ENCODE measurements around the gene SFSWAP. TPM values are rescaled to one million over a fixed set of nuclear protein-coding genes. Genes with fewer than 3 reads are reported as not detected.
"Not testable (repeated sequence)": the region's sequence is repeated elsewhere in the genome, so short reads cannot be mapped to it uniquely, and the experiment has no call there.

Gene SFSWAP
- total RNA-seq, 2 donors from 2014 or later, result 80.0 to 87.8 TPM

GRCh38 chr12:131700271-131700670 lies 10.6 kb upstream of the SFSWAP start:
- Mint-ChIP-seq H3K4me1 (peaks cover 4% of the 10 kb centered on the region), H3K4me3 (no peak overlapping the region), H3K27me3 (peaks cover 29% of the 10 kb centered on the region), H3K27ac (no peak overlapping the region), H3K36me3 (ENCODE audit: low read depth) (no peaks in the 10 kb centered on the region)
- peaks cover 4% of the 10 kb centered on the region for H3K9me3 ChIP-seq (ENCODE audit: control insufficient read depth, low read length, poor library complexity, severe bottlenecking)
- ATAC-seq (no peak), DNase-seq (no peak)

GRCh38 chr12:131701705-131702572 lies 9.0 kb upstream of the SFSWAP start:
- Mint-ChIP-seq H3K4me1 (peaks cover 4% of the 10 kb centered on the region), H3K4me3 (no peak overlapping the region), H3K36me3 (ENCODE audit: low read depth) (no peaks in the 10 kb centered on the region), H3K27me3 (peaks cover 21% of the 10 kb centered on the region), H3K27ac (no peak overlapping the region)
- ATAC-seq (no peak), DNase-seq (no peak)
- peaks cover 4% of the 10 kb centered on the region for H3K9me3 ChIP-seq (ENCODE audit: control insufficient read depth, low read length, poor library complexity, severe bottlenecking)

- ATAC-seq (no peak), DNase-seq (no peak)
- no peak overlapping the region for H3K4me3 Mint-ChIP-seq
- peaks cover 4% of the 10 kb centered on the region for H3K9me3 ChIP-seq (ENCODE audit: control insufficient read depth, low read length, poor library complexity, severe bottlenecking)
- H3K27ac Mint-ChIP-seq, result no peak overlapping the region
- peaks cover 4% of the 10 kb centered on the region for H3K4me1 Mint-ChIP-seq
- H3K36me3 Mint-ChIP-seq (ENCODE audit: low read depth), result no peaks in the 10 kb centered on the region
- peaks cover 21% of the 10 kb centered on the region for H3K27me3 Mint-ChIP-seq
These were observed 8.4 kb upstream of the SFSWAP start for GRCh38 chr12:131702573-131702877.

- ATAC-seq (no peak), DNase-seq (no peak)
- peaks cover 4% of the 10 kb centered on the region for H3K9me3 ChIP-seq (ENCODE audit: control insufficient read depth, low read length, poor library complexity, severe bottlenecking)
- no peak overlapping the region for H3K4me3 Mint-ChIP-seq
- H3K4me1 Mint-ChIP-seq, result peaks cover 4% of the 10 kb centered on the region
- peaks cover 18% of the 10 kb centered on the region for H3K27me3 Mint-ChIP-seq
- no peak overlapping the region for H3K27ac Mint-ChIP-seq
- no peaks in the 10 kb centered on the region for H3K36me3 Mint-ChIP-seq (ENCODE audit: low read depth)
These were observed 7.7 kb upstream of the SFSWAP start for GRCh38 chr12:131703161-131703560.

GRCh38 chr12:131704509-131704908 lies 6.4 kb upstream of the SFSWAP start:
- Mint-ChIP-seq H3K27ac (no peak overlapping the region), H3K4me3 (no peak overlapping the region), H3K4me1 (peaks cover under 1% of the 10 kb centered on the region), H3K36me3 (ENCODE audit: low read depth) (no peaks in the 10 kb centered on the region), H3K27me3 (peaks cover 9% of the 10 kb centered on the region)
- ATAC-seq (no peak), DNase-seq (no peak)
- H3K9me3 ChIP-seq (ENCODE audit: control insufficient read depth, low read length, poor library complexity, severe bottlenecking), result peaks cover 4% of the 10 kb centered on the region

- not testable (repeated sequence) for H3K27me3 Mint-ChIP-seq; H3K27ac Mint-ChIP-seq; ATAC-seq; DNase-seq; H3K9me3 ChIP-seq (ENCODE audit: control insufficient read depth, low read length, poor library complexity, severe bottlenecking); H3K4me3 Mint-ChIP-seq; H3K36me3 Mint-ChIP-seq (ENCODE audit: low read depth); H3K4me1 Mint-ChIP-seq
These were observed 4.2 kb upstream of the SFSWAP start for GRCh38 chr12:131706709-131707108.

- Mint-ChIP-seq H3K36me3 (ENCODE audit: low read depth) (peaks cover 2% of the 10 kb centered on the region), H3K27me3 (no peaks in the 10 kb centered on the region), H3K27ac (peak overlapping the region; percentile 91), H3K4me1 (peaks cover 14% of the 10 kb centered on the region), H3K4me3 (no peak overlapping the region)
- ATAC-seq, result no peak
- no peaks in the 10 kb centered on the region for H3K9me3 ChIP-seq (ENCODE audit: control insufficient read depth, low read length, poor library complexity, severe bottlenecking)
- DNase-seq, result no peak
These were observed 1.7 kb upstream of the SFSWAP start for GRCh38 chr12:131709226-131709625.

GRCh38 chr12:131711551-131712205 lies 788 bp downstream of the SFSWAP start:
- ATAC-seq, result no peak
- peak overlapping the region; percentile 96 for H3K4me3 Mint-ChIP-seq

GRCh38 chr12:131713349-131713748 lies 2.5 kb downstream of the SFSWAP start:
- Mint-ChIP-seq H3K27me3 (no peaks in the 10 kb centered on the region), H3K36me3 (ENCODE audit: low read depth) (peaks cover 7% of the 10 kb centered on the region), H3K4me1 (peaks cover 15% of the 10 kb centered on the region), H3K4me3 (no peak overlapping the region), H3K27ac (peak overlapping the region; percentile 6)
- ATAC-seq, result no peak
- no peak for DNase-seq
- H3K9me3 ChIP-seq (ENCODE audit: control insufficient read depth, low read length, poor library complexity, severe bottlenecking), result no peaks in the 10 kb centered on the region

More at GRCh38 chr12:131711551-131712205, 788 bp downstream of the SFSWAP start:
- Mint-ChIP-seq H3K27ac (peak overlapping the region; percentile 91), H3K4me1 (peaks cover 14% of the 10 kb centered on the region), H3K27me3 (no peaks in the 10 kb centered on the region), H3K36me3 (ENCODE audit: low read depth) (peaks cover 7% of the 10 kb centered on the region)
- DNase-seq, result no peak
- H3K9me3 ChIP-seq (ENCODE audit: control insufficient read depth, low read length, poor library complexity, severe bottlenecking), result no peaks in the 10 kb centered on the region

- Mint-ChIP-seq H3K4me3 (no peak overlapping the region), H3K27me3 (no peaks in the 10 kb centered on the region), H3K36me3 (ENCODE audit: low read depth) (peaks cover 10% of the 10 kb centered on the region), H3K27ac (no peak overlapping the region), H3K4me1 (peaks cover 16% of the 10 kb centered on the region)
- DNase-seq (no peak), ATAC-seq (no peak)
- no peaks in the 10 kb centered on the region for H3K9me3 ChIP-seq (ENCODE audit: control insufficient read depth, low read length, poor library complexity, severe bottlenecking)
These were observed 3.9 kb downstream of the SFSWAP start for GRCh38 chr12:131714759-131715158.

GRCh38 chr12:131716282-131716681 lies 5.4 kb downstream of the SFSWAP start:
- Mint-ChIP-seq H3K27ac (no peak overlapping the region), H3K4me1 (peaks cover 12% of the 10 kb centered on the region), H3K4me3 (no peak overlapping the region), H3K36me3 (ENCODE audit: low read depth) (peaks cover 10% of the 10 kb centered on the region), H3K27me3 (no peaks in the 10 kb centered on the region)
- ATAC-seq, result no peak
- H3K9me3 ChIP-seq (ENCODE audit: control insufficient read depth, low read length, poor library complexity, severe bottlenecking), result no peaks in the 10 kb centered on the region
- DNase-seq, result no peak

- peak overlapping the region; percentile 67 for H3K27ac Mint-ChIP-seq
- peaks cover 10% of the 10 kb centered on the region for H3K36me3 Mint-ChIP-seq (ENCODE audit: low read depth)
- H3K4me1 Mint-ChIP-seq, result peaks cover 8% of the 10 kb centered on the region
- no peak overlapping the region for H3K4me3 Mint-ChIP-seq
- no peaks in the 10 kb centered on the region for H3K27me3 Mint-ChIP-seq
- no peak for DNase-seq
- ATAC-seq, result no peak
- H3K9me3 ChIP-seq (ENCODE audit: control insufficient read depth, low read length, poor library complexity, severe bottlenecking), result no peaks in the 10 kb centered on the region
These were observed 9.4 kb downstream of the SFSWAP start for GRCh38 chr12:131720241-131720640.

GRCh38 chr12:131720921-131721320 lies 10.0 kb downstream of the SFSWAP start:
- no peaks in the 10 kb centered on the region for H3K9me3 ChIP-seq (ENCODE audit: control insufficient read depth, low read length, poor library complexity, severe bottlenecking)
- ATAC-seq, result no peak
- Mint-ChIP-seq H3K4me3 (no peak overlapping the region), H3K4me1 (peaks cover 8% of the 10 kb centered on the region), H3K27me3 (no peaks in the 10 kb centered on the region), H3K27ac (peak overlapping the region; percentile 67), H3K36me3 (ENCODE audit: low read depth) (peaks cover 10% of the 10 kb centered on the region)
- DNase-seq, result no peak

GRCh38 chr12:131721548-131721947 lies 10.7 kb downstream of the SFSWAP start:
- DNase-seq (no peak), ATAC-seq (no peak)
- peaks cover 8% of the 10 kb centered on the region for H3K4me1 Mint-ChIP-seq
- no peak overlapping the region for H3K4me3 Mint-ChIP-seq
- H3K27ac Mint-ChIP-seq, result no peak overlapping the region
- no peaks in the 10 kb centered on the region for H3K27me3 Mint-ChIP-seq
- H3K36me3 Mint-ChIP-seq (ENCODE audit: low read depth), result peaks cover 8% of the 10 kb centered on the region
- H3K9me3 ChIP-seq (ENCODE audit: control insufficient read depth, low read length, poor library complexity, severe bottlenecking), result no peaks in the 10 kb centered on the region
